GM18909 (cell line): Measurements from ENCODE around the gene FAM118A.
A peak's percentile ranks its signal among the peaks of the same experiment; 100 is the strongest.
"Not testable (repeated sequence)": the region's sequence is repeated elsewhere in the genome, so short reads cannot be mapped to it uniquely, and the experiment has no call there.

Experiments used
- ATAC-seq: cut with Tn5 transposase; IDR thresholded peaks from one replicate; pipeline ENCODE4 v1.9.1; 2021; ENCODE audit warnings: mild to moderate bottlenecking; ENCODE audit not compliant: unreplicated experiment, poor library complexity

FAM118A gene

DNA sequence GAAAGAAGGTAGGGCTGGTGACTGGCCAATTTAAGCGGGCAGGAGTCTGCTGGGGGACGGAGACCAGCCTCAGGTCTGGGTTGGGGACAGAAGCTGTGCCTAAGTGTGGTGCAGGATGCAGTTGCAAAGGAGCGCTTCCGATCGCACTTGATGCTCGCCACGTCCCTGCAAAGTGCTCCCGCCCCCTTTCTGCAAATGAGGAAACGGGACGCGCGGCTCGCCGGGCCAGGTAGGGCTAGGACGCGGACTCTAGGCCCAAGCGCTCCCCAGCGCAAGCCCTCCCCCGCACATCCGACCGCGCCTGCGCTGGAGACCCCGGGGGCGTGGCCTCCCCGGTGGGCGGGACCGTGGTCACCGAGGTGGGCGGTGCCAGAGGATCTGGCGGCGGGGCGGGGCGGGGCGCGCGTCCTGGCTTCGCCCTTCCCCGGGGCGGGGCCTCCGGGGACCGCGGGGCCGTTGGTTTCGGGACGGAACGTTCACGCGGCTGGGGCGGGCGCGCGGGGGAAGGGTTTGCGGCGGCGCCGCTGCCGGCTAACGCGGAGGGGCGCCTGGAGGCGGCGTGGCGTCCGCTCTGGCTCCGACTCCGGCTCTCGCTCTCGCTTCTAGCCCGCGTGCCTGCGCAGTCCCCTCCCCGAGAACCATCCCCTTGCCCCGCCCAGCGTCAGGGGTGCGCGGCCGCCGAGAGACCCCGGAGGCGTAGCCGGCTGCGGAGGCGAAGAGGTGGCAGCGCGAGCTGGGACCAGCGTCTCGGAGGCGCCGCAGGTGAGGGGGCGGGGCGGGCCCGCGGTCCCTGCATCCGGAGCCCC, at the start of gene FAM118A:
Gene FAM118A, plus strand, starts transcription at position 513 of the 806 bp plus-strand sequence. CDS start 12,446 bp downstream, outside the sequence.
- peak; percentile 85 for ATAC-seq

DNA sequence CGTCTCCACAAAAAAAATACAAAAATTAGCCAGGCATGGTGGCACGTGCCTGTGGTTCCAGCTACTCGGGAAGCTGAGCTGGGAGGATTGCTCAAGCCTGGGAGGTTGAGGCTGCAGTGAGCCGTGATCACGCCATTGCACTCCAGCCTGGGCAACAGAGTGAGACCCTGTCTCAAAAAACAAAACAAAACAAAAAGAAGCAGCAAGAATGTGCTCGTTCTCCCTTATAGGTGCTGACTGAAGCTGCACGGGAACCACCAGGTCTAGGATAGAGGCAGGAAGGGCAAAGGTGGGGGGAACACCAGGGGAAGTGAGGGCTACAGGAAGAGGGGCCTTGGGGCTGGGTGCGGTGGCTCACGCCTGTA, 49.4 kb upstream of the FAM118A start:
- not testable (repeated sequence) for ATAC-seq

GRCh38 chr22:45261407-45262088, 48.2 kb upstream of the FAM118A start:
- no peak for ATAC-seq

DNA sequence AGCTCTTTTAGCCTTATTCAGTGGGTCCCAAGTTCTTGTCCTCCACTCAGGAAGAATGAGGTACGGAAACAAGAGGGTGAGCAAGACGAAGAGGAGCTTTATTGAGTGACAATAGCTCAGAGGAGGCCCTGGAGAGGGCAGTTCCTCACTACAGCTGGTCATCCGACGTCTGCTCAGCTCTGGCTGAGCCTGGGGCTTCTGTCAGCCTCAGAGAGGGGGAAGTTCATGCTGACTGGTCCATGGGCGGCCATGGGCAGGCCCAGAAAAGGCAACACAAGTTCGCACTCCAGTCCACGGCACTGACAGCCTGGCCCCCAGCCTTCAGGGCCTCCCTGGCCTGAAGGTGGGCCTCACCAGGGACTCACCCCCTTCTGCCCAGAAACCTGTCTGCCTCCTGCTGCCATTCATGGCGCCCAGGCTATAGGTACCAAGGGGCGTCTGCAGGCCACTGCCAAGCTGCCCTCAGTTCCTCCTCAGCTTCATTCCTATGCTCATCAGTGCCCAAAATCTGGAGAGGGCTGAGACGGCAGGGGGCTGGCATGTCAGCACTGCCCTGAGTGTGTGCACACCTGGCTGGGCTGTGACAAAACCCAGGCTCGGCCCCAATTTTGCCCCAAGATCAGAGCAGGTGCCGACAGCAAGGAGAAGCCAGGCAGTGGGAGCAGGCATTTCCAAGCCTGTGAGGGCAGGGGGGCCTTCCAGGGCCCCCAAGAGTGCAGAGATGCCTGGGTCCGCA, 47.4 kb upstream of the FAM118A start:
- no peak for ATAC-seq

DNA sequence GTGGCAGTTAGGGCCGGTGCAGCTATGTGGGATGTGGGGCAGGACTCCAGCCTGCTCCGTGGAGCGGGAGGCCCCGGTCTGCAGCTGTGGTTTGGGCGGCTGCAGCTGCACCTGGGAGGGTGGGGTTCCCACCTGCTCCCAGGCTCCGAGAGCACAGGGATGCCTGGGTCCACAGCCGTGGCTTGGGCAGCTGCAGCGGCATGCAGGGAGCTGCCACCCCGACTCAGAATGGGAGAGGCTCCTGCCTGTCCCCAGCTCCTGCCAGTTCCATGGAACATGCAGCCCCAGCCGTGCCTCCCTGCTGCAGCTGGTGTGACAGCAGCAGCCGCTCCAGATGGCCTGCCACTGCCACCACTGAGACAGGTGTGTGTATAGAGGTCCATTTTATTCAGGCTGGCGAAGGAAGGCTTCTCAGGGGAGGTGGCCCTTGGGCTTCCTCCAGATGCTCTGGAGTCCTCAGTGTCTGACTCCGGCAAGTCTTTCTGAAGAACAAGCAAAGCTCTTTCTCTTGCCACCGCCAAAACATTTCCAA, 46.7 kb upstream of the FAM118A start:
- ATAC-seq, result peak; percentile 51

DNA sequence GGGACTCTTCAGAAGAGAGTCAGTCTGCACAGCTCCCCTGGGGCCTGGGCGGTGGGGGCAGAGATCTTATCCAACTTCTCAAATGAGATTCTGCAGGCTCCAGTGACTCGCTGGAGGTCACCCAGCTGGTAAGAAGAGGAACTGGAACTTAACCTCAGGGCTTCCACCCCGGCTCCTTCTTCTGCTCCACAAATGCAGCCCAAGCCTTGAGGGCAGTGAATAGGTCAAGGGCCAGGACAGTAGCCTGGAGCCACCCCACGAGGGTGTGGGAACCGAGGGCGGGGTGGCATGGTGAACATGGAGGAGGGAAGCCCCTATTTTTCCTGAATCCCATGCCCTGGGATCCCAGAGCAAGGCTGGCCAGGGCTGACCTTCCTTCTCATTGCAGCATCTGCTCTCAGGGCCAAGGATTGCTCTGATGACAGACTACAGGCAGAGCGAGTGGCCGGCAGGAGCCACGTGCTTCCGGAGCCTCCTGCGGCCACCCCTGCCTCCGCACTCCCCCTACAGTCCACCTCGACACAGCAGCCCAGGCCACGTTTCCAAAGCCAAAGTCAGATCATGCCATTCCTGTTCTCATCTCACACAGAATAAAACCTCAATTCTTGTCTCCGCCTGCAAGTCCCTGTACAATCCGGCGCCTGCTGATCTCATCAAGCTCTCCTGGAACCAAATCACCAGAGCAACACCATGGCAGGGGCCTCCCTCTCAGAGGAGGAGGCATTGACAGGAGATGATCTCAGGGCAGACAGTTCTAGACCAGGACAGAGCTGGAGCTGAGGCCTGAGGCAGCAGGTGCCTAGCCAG, 46.1 kb upstream of the FAM118A start:
- peak; percentile 76 for ATAC-seq

- ATAC-seq, result no peak
Measured at GRCh38 chr22:45265535-45265934, 44.2 kb upstream of the FAM118A start.

DNA sequence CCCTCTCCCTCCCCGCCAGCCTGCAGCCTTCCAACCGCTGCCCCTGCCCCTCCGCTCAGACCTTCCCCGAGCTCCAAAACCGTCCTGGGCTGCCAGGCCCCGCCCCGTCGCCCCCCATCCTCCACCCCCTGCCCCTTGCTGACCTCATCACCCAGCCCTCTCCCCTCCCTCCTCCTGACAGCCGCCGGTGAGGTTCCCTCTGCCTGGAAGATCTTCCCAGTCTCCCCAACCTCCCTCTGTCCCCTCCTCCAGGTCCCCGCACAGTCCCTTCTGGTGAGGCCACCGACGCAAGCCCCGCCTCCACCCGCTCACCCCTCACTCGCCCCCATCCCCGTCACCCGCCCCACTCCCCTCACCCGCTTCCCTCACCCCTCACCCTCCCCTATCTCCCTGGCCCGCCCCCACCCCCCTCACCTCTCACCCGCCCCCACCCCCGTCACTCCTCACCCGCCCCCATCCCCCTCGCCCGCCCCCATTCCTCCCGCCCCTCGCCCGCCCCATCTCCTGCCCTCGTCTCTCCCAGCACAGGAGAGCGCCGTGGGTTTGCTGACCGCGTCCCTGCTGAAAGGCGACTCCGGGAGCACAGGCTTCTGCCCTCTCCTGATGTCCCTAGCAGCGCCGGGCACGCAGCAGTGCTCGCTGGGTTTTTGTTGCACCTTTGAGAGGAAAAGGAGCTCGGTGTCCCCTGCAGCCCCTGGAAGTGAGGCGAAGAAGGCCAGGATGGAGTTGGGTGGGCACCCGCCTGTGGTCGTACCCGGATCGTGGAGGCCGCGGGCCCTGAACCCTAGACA, 41.4 kb upstream of the FAM118A start:
- ATAC-seq, result peak; percentile 12

- ATAC-seq, result peak; percentile 86
Measured at GRCh38 chr22:45268958-45269844, 40.5 kb upstream of the FAM118A start.

DNA sequence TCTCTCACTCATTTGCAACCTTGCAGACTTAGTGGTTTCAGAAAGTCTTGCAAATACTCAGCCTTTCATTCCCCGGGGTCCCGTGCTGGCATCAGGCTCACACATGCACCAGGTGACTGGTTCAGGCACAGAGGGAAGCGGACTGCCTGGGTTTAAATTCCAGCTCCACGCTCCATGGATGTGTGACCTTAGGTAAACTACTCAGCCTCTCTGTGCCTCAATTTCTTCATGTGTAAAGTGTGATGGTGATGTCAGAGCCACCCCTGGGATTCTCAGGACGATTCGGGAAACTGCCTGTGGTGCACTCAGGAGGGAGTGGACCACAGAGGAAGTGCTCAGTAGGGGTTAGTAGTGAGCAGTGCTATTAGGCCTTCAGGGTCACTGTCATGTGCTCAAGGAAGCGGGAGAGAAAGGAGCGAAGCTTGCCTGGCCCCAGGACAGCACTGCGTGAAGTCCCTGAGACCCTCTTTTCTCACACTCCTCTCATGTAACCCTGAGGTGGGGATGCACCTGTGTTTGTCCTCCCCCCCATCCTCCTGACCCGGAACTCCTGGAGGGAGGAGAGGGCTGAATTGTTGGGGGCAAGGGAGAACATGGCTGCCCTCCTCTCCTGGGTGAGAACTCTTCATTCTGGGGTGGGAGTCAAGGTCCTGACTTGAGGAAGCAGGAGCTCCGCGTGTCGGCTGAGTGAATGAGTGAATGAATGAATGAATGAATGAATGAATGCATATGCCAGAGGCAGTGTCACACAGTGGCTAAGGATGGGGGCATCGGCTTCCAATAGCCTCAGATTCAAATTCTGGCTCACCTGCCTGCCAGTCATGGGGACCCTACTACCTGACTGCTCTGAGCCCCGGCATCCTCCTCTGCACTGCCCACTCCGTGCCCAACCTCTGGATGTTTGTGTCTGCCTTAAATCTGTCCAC, 39.4 kb upstream of the FAM118A start:
- no peak for ATAC-seq

- ATAC-seq, result no peak
Measured at GRCh38 chr22:45271667-45272201, 38.0 kb upstream of the FAM118A start.

GRCh38 chr22:45272498-45272897, 37.2 kb upstream of the FAM118A start:
- no peak for ATAC-seq

DNA sequence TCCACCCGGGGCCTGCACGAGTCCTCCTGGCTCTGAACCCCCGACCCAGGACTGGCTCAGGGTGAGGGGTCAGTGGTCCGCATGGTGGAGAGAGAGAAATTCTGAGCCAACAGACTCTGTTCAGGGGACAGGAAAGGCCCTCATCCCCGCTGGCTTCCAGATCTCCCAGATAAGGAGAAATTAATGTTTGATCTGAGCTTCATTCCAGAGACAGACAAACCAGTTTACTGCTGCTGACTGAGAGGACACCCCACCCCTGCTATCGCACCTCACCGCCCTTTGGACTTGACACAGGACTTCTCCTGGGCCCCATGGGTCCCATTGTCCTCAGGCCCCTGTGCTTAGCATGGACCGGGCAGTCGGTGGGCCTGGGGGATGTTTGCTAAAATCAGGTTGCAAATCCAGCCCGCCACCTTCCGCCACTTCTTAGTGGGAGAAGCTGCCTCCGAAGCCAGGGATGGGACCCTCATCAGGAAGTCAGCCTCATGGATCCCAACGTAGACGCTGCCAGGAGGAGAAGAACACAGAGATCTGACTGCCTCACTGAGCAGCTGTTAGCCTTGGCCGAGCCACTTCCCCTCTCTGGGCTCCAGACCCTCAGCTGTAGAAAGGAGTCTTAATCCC, 36.2 kb upstream of the FAM118A start:
- no peak for ATAC-seq

GRCh38 chr22:45276507-45277105, 33.1 kb upstream of the FAM118A start:
- ATAC-seq, result no peak

DNA sequence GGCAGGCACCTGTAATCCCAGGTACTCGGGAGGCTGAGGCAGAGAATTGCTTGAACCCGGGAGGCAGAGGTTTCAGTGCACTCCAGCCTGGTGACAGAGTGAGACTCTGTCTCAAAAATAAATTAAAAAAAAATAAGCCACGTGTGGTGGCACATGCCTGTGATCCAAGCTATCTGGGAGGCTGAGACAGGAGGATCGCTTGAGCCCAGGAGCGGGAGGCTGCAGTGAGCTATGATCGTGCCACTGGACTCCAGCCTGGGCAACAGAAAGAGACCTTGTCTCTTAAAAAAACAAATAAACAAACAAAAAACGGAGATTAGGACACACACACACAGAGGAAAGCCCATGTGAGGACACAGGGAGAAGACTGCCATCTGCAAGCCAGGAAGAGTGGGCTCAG, 32.0 kb upstream of the FAM118A start:
- not testable (repeated sequence) for ATAC-seq

DNA sequence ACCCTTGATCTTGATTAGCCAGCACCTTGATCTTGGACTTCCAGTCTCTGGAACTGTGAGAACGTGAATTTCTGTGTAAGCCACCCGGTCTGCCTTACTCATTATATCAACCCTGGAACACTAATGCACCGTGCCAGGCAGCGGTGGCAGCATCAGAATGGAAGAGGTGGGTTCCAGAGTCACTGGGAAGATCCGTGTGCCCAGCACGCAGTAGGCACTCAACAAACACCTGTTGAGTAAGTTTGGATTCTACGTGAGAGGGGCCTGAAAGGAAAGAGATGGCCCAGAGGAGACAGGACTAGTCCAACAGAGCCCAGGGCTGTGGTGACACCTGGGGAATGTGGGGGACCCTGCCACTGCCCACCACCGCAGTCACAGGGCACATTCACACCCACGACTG, 31.6 kb upstream of the FAM118A start:
- ATAC-seq, result no peak
